ENCODE results near the gene RPS6KA2.

RPS6KA2 gene

GRCh38 chr6:166463359-166464067 is 163.5 kb downstream of the RPS6KA2 start:
- TF ChIP-seq, protein P1, sequence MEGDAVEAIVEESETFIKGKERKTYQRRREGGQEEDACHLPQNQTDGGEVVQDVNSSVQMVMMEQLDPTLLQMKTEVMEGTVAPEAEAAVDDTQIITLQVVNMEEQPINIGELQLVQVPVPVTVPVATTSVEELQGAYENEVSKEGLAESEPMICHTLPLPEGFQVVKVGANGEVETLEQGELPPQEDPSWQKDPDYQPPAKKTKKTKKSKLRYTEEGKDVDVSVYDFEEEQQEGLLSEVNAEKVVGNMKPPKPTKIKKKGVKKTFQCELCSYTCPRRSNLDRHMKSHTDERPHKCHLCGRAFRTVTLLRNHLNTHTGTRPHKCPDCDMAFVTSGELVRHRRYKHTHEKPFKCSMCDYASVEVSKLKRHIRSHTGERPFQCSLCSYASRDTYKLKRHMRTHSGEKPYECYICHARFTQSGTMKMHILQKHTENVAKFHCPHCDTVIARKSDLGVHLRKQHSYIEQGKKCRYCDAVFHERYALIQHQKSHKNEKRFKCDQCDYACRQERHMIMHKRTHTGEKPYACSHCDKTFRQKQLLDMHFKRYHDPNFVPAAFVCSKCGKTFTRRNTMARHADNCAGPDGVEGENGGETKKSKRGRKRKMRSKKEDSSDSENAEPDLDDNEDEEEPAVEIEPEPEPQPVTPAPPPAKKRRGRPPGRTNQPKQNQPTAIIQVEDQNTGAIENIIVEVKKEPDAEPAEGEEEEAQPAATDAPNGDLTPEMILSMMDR (IDR thresholded peaks at IDR 0.05; ENCODE audit: low read depth, low read length) = no peak
- DNase-seq (ENCODE audit: low read depth in 2 of 2) = no peak
- H3K4me3 ChIP-seq (replicated peaks in 1 of 2; ENCODE audit: low read depth in 2 of 2, low read length in 2 of 2) = no peak overlapping the region

- no peak for DNase-seq (ENCODE audit: low read depth in 2 of 2)
- TF ChIP-seq, protein P1 (IDR thresholded peaks at IDR 0.05; ENCODE audit: low read depth, low read length) = no peak
- H3K4me3 ChIP-seq (replicated peaks in 1 of 2; ENCODE audit: low read depth in 2 of 2, low read length in 2 of 2) = no peak overlapping the region
These were observed 164.5 kb downstream of the RPS6KA2 start for GRCh38 chr6:166462461-166463135.

DNA sequence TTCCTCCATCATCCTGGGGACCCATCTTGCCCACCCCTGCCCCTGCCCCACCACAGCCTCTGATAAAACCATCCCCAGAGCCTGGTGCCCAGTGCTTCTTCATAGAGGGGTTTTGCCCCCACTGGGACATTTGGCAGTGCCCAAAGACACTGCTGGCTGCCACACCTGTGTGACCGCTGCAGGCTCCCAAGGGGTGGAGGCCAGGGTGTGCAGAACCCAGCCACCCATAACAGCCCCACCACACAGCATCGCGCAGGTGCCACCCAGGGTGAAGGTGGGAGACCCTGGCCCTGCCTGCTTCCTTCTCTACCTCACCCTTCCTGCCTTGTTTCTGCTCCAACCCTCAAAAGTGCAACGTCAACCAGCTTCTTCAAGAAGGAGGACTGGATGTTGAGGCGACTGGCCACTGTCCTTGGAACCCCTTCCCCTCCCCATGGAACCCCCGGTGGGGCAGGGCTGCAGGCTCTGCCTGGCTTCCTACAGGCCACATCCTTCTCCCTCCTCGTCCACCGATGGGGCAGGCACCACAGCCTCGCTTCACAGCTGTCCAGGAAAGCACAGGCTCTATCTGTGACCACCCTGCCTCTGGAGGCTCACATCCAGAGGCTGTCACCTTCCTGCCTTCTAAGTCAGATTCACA is 165.1 kb downstream of the RPS6KA2 start:
- DNase-seq (ENCODE audit: low read depth in 2 of 2) = no peak
- TF ChIP-seq, protein P1 (IDR thresholded peaks at IDR 0.05; ENCODE audit: low read depth, low read length) = no peak
- no peak overlapping the region for H3K4me3 ChIP-seq (replicated peaks in 1 of 2; ENCODE audit: low read depth in 2 of 2, low read length in 2 of 2)

DNA sequence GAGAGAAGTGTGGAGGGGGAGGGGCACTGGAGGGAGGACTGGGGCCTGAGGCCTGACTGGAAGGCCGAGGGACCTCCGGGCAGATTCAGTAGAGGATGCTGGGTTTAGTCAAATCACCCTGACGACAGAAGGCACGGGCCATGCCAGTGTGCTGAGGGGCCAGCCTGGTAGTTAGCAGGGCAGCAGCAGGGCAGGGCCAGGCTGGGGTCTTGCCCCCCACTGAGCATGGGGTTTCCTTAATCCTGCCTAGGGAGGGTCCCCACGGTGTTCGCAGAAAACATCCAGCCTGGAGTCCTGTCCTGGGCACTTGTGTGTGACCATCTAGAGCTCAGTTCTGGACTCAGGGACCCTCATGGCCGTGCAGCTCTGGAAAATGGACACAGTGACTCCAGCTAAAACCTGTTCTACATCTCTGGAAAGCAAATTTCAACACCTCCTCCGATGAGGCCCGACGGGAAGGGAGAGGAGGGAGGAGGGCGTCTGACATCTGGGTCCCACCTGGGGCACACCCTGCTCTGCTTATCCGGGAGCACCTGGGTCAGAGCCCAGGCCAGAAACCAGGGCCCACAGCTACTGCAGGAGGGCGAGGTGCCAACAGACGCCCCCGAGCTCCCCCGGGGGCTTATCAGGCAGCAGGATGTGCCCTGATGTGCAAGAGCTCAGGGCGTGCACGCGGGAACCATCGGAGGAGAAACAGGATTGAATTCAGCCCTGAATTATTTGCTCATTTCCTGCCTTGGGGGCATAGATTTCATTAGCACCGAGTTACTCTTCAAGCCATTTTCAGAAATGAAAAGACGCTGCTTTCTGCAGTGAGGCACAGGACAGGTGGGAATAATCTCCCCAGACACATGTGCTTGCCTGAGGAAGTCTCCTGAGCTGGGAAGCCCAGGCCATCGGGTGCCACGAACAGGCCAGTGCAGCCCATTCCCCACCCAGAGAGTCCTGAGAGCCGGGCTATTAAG is 166.3 kb downstream of the RPS6KA2 start:
- TF ChIP-seq, protein P1 (IDR thresholded peaks at IDR 0.05; ENCODE audit: low read depth, low read length) = no peak
- peak in 1 of 2 donors; percentile 46 for DNase-seq (ENCODE audit: low read depth in 2 of 2)

GRCh38 chr6:166459906-166460305 is 167.1 kb downstream of the RPS6KA2 start:
- H3K4me3 ChIP-seq (replicated peaks in 1 of 2; ENCODE audit: low read depth in 2 of 2, low read length in 2 of 2) = no peak overlapping the region
- TF ChIP-seq, protein P1 (IDR thresholded peaks at IDR 0.05; ENCODE audit: low read depth, low read length) = no peak
- DNase-seq (ENCODE audit: low read depth in 2 of 2) = no peak

More for the DNA sequence above, 166.3 kb downstream of the RPS6KA2 start:
- no peak overlapping the region for H3K4me3 ChIP-seq (replicated peaks in 1 of 2; ENCODE audit: low read depth in 2 of 2, low read length in 2 of 2)

- TF ChIP-seq, protein P1 (IDR thresholded peaks at IDR 0.05; ENCODE audit: low read depth, low read length) = no peak
- no peak overlapping the region for H3K4me3 ChIP-seq (replicated peaks in 1 of 2; ENCODE audit: low read depth in 2 of 2, low read length in 2 of 2)
- DNase-seq (ENCODE audit: low read depth in 2 of 2) = no peak
These were observed 167.8 kb downstream of the RPS6KA2 start for GRCh38 chr6:166459272-166459671.
